Neural cell (in vitro differentiated cells): Measurements from ENCODE around the gene PDCD1.

ENCODE experiments used
- CTCF ChIP-seq: fragments of 450-650 bp; IDR thresholded peaks from 2 replicates; pipeline ENCODE4 v1.5.1; 2014; ENCODE audit warnings: antibody characterized with exemption, mild to moderate bottlenecking, moderate library complexity; ENCODE audit not compliant: poor library complexity, severe bottlenecking
- EP300 ChIP-seq: fragments of 450-650 bp; conservative IDR thresholded peaks from 2 replicates; pipeline ENCODE4 v1.6.1; 2014; ENCODE audit warnings: antibody characterized with exemption, mild to moderate bottlenecking, moderate library complexity; ENCODE audit not compliant: poor library complexity, severe bottlenecking
- EZH2 ChIP-seq: fragments of 200-600, 300-800 bp; shearing (Covaris generic), sonication (generic); IDR thresholded peaks from 2 replicates; pipeline ENCODE4 v1.6.1; 2014; ENCODE audit warnings: antibody characterized with exemption, low read length, borderline replicate concordance, mild to moderate bottlenecking; ENCODE audit not compliant: insufficient read depth, poor library complexity, severe bottlenecking
- POLR2AphosphoS5 ChIP-seq: IDR thresholded peaks from 2 replicates; pipeline ENCODE4 v1.6.1; 2012
- REST ChIP-seq: IDR thresholded peaks from 2 replicates; pipeline ENCODE4 v1.6.1; 2012; ENCODE audit warnings: borderline replicate concordance
- SMC3 ChIP-seq: fragments of 450-650 bp; conservative IDR thresholded peaks from 2 replicates; pipeline ENCODE4 v1.6.1; 2014; ENCODE audit warnings: antibody characterized with exemption, mild to moderate bottlenecking, moderate library complexity; ENCODE audit not compliant: poor library complexity

GRCh38 chr2:241843321-241844065 is 15.2 kb downstream of the PDCD1 start:
- TF ChIP-seq EZH2: no peak
- TF ChIP-seq CTCF: no peak
- TF ChIP-seq EP300: no peak
- TF ChIP-seq POLR2AphosphoS5: no peak
- TF ChIP-seq REST: no peak
- TF ChIP-seq SMC3: no peak
